GM12878 (cell line): Measurements from ENCODE around the gene EFNA2. TPM values are rescaled to one million over a fixed set of nuclear protein-coding genes. Genes with fewer than 3 reads are reported as not detected.

Experiments
- ATAC-seq: fragments of 200-7000 bp; cut with Tn5 transposase; 3 replicates; pipeline ENCODE4 v1.9.1; 2020; ENCODE audit warnings: mild to moderate bottlenecking, moderate library complexity
- BruUV-seq: library from RNA; stranded (reverse); fragments of 400-500 nt; replicated peaks from 2 replicates; lab custom pipeline; 2021; lab: Mats Ljungman, UMichigan
- CTCF ChIA-PET: fragments of 300-600 bp; sonication (Branson Sonifier 250); formaldehyde crosslinking; extraction: SDS; loops from one replicate; lab custom pipeline; 2021; ENCODE audit warnings: inconsistent platforms; lab: Yijun Ruan, JAX
- POLR2A ChIA-PET: fragments of 350-600 bp; formaldehyde crosslinking; extraction: SDS; loops from one replicate; lab custom pipeline; 2021; ENCODE audit warnings: inconsistent platforms; lab: Charles Lee
- RAD21 ChIA-PET: fragments of 300-600 bp; sonication (Branson Sonifier 250); formaldehyde crosslinking; loops from one replicate; lab custom pipeline; 2023; ENCODE audit warnings: antibody characterized with exemption; ENCODE audit not compliant: unreplicated experiment; lab: Charles Lee
- SMC1A ChIA-PET: fragments of 300-600 bp; sonication (Branson Sonifier 250); formaldehyde crosslinking; loops from one replicate; lab custom pipeline; 2023; ENCODE audit not compliant: unreplicated experiment, uncharacterized antibody; lab: Charles Lee
- DNase-seq: peaks from one replicate; pipeline ENCODE4 v3.0.0-alpha.2; 2011; ENCODE audit warnings: low read depth, low spot score
- FAIRE-seq: peaks from 3 replicates; lab custom pipeline; 2011; peaks lifted over from hg19 to GRCh38; lab: Jason Lieb, UNC
- H2AFZ ChIP-seq: 2 replicates; pipeline ENCODE4 v1.6.0; 2011; ENCODE audit warnings: low read depth, low read length, control low read depth; ENCODE audit not compliant: control insufficient read depth
- H3K27ac ChIP-seq: 2 replicates; pipeline ENCODE4 v1.5.1; 2011; ENCODE audit warnings: control low read depth; ENCODE audit not compliant: control insufficient read depth, insufficient read depth
- H3K27me3 ChIP-seq, 2 experiments: replicated peaks in 1 of 2; 2 replicates each; pipeline versions ENCODE4 v1.6.0 to v1.6.1; 2011; ENCODE audit warnings: low read length in 1 of 2; ENCODE audit not compliant: control insufficient read depth in 2 of 2, insufficient read depth in 2 of 2
- H3K36me3 ChIP-seq, 2 experiments: 2 replicates each; pipeline ENCODE4 v1.5.1; 2011; ENCODE audit warnings: low read length in 1 of 2; ENCODE audit not compliant: control insufficient read depth in 2 of 2, insufficient read depth in 2 of 2
- H3K4me1 ChIP-seq: 2 replicates; pipeline ENCODE4 v1.6.1; 2011; ENCODE audit warnings: mild to moderate bottlenecking, low read length, moderate library complexity, mixed read lengths; ENCODE audit not compliant: control insufficient read depth, insufficient read depth
- H3K4me2 ChIP-seq: 2 replicates; pipeline ENCODE4 v1.6.0; 2011; ENCODE audit warnings: control low read depth; ENCODE audit not compliant: control insufficient read depth, insufficient read depth
- H3K4me3 ChIP-seq: fragments of 200-600 bp; sonication (generic); 2 replicates; pipeline ENCODE4 v1.5.1; 2016
- H3K79me2 ChIP-seq: 2 replicates; pipeline ENCODE4 v1.6.0; 2011; ENCODE audit warnings: low read length; ENCODE audit not compliant: control insufficient read depth, insufficient read depth
- H3K9ac ChIP-seq: 2 replicates; pipeline ENCODE4 v1.8.0; 2011; ENCODE audit warnings: low read length, control low read depth, mixed read lengths; ENCODE audit not compliant: control insufficient read depth, insufficient read depth
- H3K9me3 ChIP-seq: replicated peaks from 3 replicates; pipeline ENCODE4 v1.5.1; 2011; ENCODE audit warnings: mild to moderate bottlenecking, low read length; ENCODE audit not compliant: control insufficient read depth, insufficient read depth
- H4K20me1 ChIP-seq: 2 replicates; pipeline ENCODE4 v1.6.0; 2011; ENCODE audit not compliant: control insufficient read depth, insufficient read depth
- CHD2 ChIP-seq: IDR thresholded peaks from 2 replicates; pipeline ENCODE4 v1.6.1; 2011; ENCODE audit warnings: low read depth, low read length, improper control_type of control experiment, borderline replicate concordance
- CREB1 ChIP-seq: IDR thresholded peaks from 2 replicates; pipeline ENCODE4 v1.6.1; 2012; ENCODE audit warnings: low read depth, mild to moderate bottlenecking, inconsistent platforms
- CREM ChIP-seq: IDR thresholded peaks from 2 replicates; pipeline ENCODE4 v1.6.1; 2014; ENCODE audit warnings: antibody characterized with exemption, low read depth
- DPF2 ChIP-seq: fragments of 450-650 bp; IDR thresholded peaks from 2 replicates; pipeline ENCODE4 v1.6.1; 2017; ENCODE audit warnings: mild to moderate bottlenecking
- FOXK2 ChIP-seq: fragments of 450-650 bp; IDR thresholded peaks from 2 replicates; pipeline ENCODE4 v1.6.1; 2017; ENCODE audit warnings: mild to moderate bottlenecking, moderate library complexity
- GABPA ChIP-seq: IDR thresholded peaks from 2 replicates; pipeline ENCODE4 v1.6.1; 2014; ENCODE audit warnings: antibody characterized with exemption, low read depth, mild to moderate bottlenecking, inconsistent platforms
- IRF4 ChIP-seq: IDR thresholded peaks from 2 replicates; pipeline ENCODE4 v1.6.1; 2011; ENCODE audit warnings: low read depth, low read length
- PAX5 ChIP-seq: IDR thresholded peaks from 2 replicates; pipeline ENCODE4 v1.6.1; 2011; ENCODE audit warnings: low read depth, low read length, borderline replicate concordance
- YBX1 ChIP-seq: fragments of 450-650 bp; IDR thresholded peaks from 2 replicates; pipeline ENCODE4 v1.6.1; 2016; ENCODE audit warnings: antibody characterized with exemption
- YY1 ChIP-seq: IDR thresholded peaks from 2 replicates; pipeline ENCODE4 v1.6.1; 2011; ENCODE audit warnings: low read depth, mild to moderate bottlenecking, low read length
- ZSCAN29 ChIP-seq: fragments of 450-650 bp; IDR thresholded peaks from 2 replicates; pipeline ENCODE4 v1.6.1; 2017; ENCODE audit warnings: mild to moderate bottlenecking, moderate library complexity
- WGBS: methylation state at CpG from one replicate; pipeline ENCODE4 v1.1.6; 2016; ENCODE audit warnings: low lambda C conversion rate; ENCODE audit not compliant: insufficient replicate concordance, insufficient coverage; ENCODE audit errors: missing lambda C conversion rate; 5-methylcytosine and 5-hydroxymethylcytosine counted together
- in situ Hi-C: fragments of 300-500 bp; cut with MboI; formaldehyde crosslinking; loops from 9 replicates; pipeline ENCODE4 v1.14.3; 2018; ENCODE audit warnings: mixed read lengths
- intact Hi-C: fragments of 100-400 bp; cut with micrococcal nuclease; formaldehyde crosslinking; loops from one replicate; pipeline ENCODE4 v1.14.2; 2022; ENCODE audit not compliant: unreplicated experiment
- polyA plus RNA-seq, 11 experiments: library from polyadenylated mRNA; depleted of rRNA in 4 of 11; unstranded in 6 of 11; stranded (reverse) in 5 of 11; fragments of >200 nt; fragmentation: Nextera tagmentation in 4 of 11; fragmentation: Illumina TruSeq in 1 of 11; extraction: Ambion mirVana in 4 of 11; extraction: Trizol in 1 of 11; gene quantifications; 1 replicate in 1 of 11; 2 replicates in 10 of 11; pipeline versions ENCODE4 v1.2.1 to v1.2.3, GENCODE V29; 2011 to 2016; ENCODE audit warnings: inconsistent platforms in 2 of 11, missing spikeins in 2 of 11, low read depth in 1 of 11
- total RNA-seq, 4 experiments: library from RNA; depleted of rRNA in 3 of 4; stranded (reverse); fragments of >200 nt in 3 of 4; fragmentation: Illumina TruSeq in 1 of 4; extraction: Trizol in 1 of 4; gene quantifications; 2 replicates each; pipeline versions ENCODE4 v1.2.1 to v1.2.3, GENCODE V29; 2013 to 2021
- TF ChIP-seq, protein P1 (sequence below), 3 experiments: IDR thresholded peaks in 2 of 3; conservative IDR thresholded peaks in 1 of 3; 2 replicates each; pipeline ENCODE4 v1.5.1; 2011; ENCODE audit warnings: low read depth in 3 of 3, low read length in 3 of 3, mild to moderate bottlenecking in 3 of 3, control low read depth in 2 of 3, moderate library complexity in 2 of 3, inconsistent platforms in 1 of 3, mixed read lengths in 1 of 3; ENCODE audit not compliant: control insufficient read depth in 2 of 3, insufficient read depth in 1 of 3; ENCODE audit errors: extremely low read depth in 1 of 3
- TF ChIP-seq, protein P2 (sequence below): IDR thresholded peaks from 2 replicates; pipeline ENCODE4 v1.6.1; 2011; ENCODE audit warnings: mild to moderate bottlenecking, low read depth, low read length, moderate library complexity; ENCODE audit not compliant: insufficient replicate concordance
- TF ChIP-seq, protein P3 (sequence below): fragments of 450-650 bp; IDR thresholded peaks from 2 replicates; pipeline ENCODE4 v1.6.1; 2017; ENCODE audit warnings: antibody characterized with exemption, mild to moderate bottlenecking, moderate library complexity

Gene EFNA2
- total and polyA plus RNA-seq, 10 of the 15 experiments (the other 5 are each of a cell fraction or from before 2014, with no cell fraction given) = not detected

DNA sequence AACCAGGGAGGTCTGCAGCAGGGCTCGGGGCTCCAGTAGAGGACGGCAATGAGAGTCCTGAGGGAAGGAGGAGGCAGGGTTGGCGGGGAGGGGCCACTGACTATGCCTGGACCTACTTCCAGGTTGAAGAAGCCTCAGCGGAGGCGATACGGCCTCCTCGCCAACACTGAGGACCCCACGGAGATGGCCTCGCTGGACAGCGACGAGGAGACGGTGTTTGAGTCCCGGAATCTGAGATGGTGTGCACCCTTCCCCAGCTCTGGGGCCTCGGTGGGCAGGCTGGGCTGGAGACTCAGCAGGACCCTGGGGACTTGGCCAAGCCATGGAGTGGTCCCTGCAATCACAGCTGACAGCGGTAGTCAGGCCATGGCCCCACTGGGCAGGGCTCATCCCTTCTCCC, 8.6 kb upstream of the EFNA2 start (continued):
- TF ChIP-seq, protein P1, sequence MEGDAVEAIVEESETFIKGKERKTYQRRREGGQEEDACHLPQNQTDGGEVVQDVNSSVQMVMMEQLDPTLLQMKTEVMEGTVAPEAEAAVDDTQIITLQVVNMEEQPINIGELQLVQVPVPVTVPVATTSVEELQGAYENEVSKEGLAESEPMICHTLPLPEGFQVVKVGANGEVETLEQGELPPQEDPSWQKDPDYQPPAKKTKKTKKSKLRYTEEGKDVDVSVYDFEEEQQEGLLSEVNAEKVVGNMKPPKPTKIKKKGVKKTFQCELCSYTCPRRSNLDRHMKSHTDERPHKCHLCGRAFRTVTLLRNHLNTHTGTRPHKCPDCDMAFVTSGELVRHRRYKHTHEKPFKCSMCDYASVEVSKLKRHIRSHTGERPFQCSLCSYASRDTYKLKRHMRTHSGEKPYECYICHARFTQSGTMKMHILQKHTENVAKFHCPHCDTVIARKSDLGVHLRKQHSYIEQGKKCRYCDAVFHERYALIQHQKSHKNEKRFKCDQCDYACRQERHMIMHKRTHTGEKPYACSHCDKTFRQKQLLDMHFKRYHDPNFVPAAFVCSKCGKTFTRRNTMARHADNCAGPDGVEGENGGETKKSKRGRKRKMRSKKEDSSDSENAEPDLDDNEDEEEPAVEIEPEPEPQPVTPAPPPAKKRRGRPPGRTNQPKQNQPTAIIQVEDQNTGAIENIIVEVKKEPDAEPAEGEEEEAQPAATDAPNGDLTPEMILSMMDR (IDR thresholded peaks at IDR 0.05 in 2 of 3, conservative IDR thresholded peaks at IDR 0.05 in 1 of 3; ENCODE audit: control insufficient read depth in 2 of 3, extremely low read depth in 1 of 3, insufficient read depth in 1 of 3, low read depth in 3 of 3, low read length in 3 of 3) = no peak
- TF ChIP-seq ZSCAN29 (no peak), IRF4 (no peak), FOXK2 (no peak), PAX5 (no peak), CREB1 (no peak), YY1 (no peak)
- TF ChIP-seq, protein P2, sequence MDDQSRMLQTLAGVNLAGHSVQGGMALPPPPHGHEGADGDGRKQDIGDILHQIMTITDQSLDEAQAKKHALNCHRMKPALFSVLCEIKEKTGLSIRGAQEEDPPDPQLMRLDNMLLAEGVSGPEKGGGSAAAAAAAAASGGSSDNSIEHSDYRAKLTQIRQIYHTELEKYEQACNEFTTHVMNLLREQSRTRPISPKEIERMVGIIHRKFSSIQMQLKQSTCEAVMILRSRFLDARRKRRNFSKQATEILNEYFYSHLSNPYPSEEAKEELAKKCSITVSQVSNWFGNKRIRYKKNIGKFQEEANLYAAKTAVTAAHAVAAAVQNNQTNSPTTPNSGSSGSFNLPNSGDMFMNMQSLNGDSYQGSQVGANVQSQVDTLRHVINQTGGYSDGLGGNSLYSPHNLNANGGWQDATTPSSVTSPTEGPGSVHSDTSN = no peak

DNA sequence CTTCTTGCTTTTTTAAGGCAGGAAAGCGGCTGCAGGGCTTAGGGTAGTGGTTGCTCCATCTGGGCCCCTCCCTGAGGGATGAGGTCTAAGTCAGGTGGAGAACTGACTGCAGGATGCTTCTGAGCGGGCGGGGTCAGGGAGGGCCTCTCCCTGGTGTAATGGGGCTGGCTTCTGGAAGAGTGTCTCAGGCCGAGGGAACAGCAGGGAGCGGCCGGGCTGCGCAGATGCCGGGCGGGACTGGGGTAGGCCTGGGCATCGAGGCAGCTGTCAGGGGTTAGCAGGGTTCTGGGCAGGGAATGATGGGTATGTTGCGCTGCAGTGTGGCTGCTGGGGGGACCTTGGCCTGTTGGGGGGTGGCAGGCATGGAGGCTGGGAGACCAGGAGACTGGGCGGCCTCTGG, 7.6 kb upstream of the EFNA2 start:
- no peak overlapping the region for H3K4me2 ChIP-seq
- CTCF ChIA-PET = interaction anchor here (0.7 to 3.5 kb wide), 3 partner anchors 34 to 160 kb away, joined by 6 to 40 read pairs (median 27); no protein-coding TSS in a partner anchor
- ATAC-seq (no peak), DNase-seq (no peak), FAIRE-seq (no peak)
- H3K79me2 ChIP-seq = peaks cover 33% of the 10 kb centered on the region
- H3K4me1 ChIP-seq = peaks cover 14% of the 10 kb centered on the region
- no peak overlapping the region for H3K4me3 ChIP-seq
- no peak for TF ChIP-seq CHD2
- TF ChIP-seq, protein P3, sequence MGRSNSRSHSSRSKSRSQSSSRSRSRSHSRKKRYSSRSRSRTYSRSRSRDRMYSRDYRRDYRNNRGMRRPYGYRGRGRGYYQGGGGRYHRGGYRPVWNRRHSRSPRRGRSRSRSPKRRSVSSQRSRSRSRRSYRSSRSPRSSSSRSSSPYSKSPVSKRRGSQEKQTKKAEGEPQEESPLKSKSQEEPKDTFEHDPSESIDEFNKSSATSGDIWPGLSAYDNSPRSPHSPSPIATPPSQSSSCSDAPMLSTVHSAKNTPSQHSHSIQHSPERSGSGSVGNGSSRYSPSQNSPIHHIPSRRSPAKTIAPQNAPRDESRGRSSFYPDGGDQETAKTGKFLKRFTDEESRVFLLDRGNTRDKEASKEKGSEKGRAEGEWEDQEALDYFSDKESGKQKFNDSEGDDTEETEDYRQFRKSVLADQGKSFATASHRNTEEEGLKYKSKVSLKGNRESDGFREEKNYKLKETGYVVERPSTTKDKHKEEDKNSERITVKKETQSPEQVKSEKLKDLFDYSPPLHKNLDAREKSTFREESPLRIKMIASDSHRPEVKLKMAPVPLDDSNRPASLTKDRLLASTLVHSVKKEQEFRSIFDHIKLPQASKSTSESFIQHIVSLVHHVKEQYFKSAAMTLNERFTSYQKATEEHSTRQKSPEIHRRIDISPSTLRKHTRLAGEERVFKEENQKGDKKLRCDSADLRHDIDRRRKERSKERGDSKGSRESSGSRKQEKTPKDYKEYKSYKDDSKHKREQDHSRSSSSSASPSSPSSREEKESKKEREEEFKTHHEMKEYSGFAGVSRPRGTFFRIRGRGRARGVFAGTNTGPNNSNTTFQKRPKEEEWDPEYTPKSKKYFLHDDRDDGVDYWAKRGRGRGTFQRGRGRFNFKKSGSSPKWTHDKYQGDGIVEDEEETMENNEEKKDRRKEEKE = no peak
- TF ChIP-seq GABPA = no peak
- TF ChIP-seq CREM = no peak
- TF ChIP-seq YBX1 = no peak
- TF ChIP-seq DPF2 = no peak
- H4K20me1 ChIP-seq = no peaks in the 10 kb centered on the region; the same call in 1 of the 2 replicates
- POLR2A ChIA-PET = no interaction called here
- H3K27me3 ChIP-seq = no peaks in the 10 kb centered on the region
- no TSS peak for BruUV-seq
- no peak overlapping the region for H2AFZ ChIP-seq
- intact Hi-C loops (no loop called here), in situ Hi-C loops (loop anchor here (5.0 kb wide), 1 partner anchor 94 kb away; no protein-coding TSS in a partner anchor)
- peaks cover 22 to 37% of the 10 kb centered on the region in 2 experiments for H3K36me3 ChIP-seq
- SMC1A ChIA-PET = no interaction called here
- H3K9ac ChIP-seq = no peak overlapping the region
- RAD21 ChIA-PET = no interaction called here
- WGBS = 86% methylated on average over 12 of the region's 12 CpGs
- no peak overlapping the region for H3K27ac ChIP-seq
- H3K9me3 ChIP-seq = no peaks in the 10 kb centered on the region
